OCI-LY1 (cell line): ENCODE measurements around the gene PLEKHG4B.

ENCODE experiments used
- EZH2 ChIP-seq: fragments of 200-600 bp; sonication (generic), shearing (Covaris generic); IDR thresholded peaks from 2 replicates; pipeline ENCODE4 v1.8.0; 2017; ENCODE audit warnings: borderline replicate concordance, mixed run types, mild to moderate bottlenecking, antibody characterized with exemption, low read length, moderate library complexity, mixed read lengths
- TF ChIP-seq, protein P1 (sequence below): fragments of 200-600 bp; sonication (generic), shearing (Covaris generic); IDR thresholded peaks from 2 replicates; pipeline ENCODE4 v1.5.1; 2017; ENCODE audit warnings: mild to moderate bottlenecking, antibody characterized with exemption, low read length, moderate library complexity, mixed read lengths

DNA sequence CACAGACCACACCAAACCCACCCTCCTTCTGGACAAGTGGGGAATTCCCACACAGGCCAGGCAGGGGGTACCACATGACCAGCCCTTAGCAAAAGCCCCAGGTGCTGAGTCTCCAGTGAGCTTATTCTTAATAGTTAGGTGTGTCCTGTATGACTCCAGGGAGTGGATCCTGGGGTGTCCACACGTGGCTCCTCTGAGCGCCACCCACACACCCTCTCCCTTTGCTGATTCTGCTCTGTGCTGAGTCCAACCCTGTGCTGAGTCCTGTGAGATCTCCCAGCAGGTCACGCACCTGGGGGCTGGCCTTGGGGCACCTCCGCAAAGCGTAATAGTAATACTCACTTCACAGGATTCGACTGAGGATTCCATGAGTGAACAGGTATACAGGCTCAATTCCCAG, 112.0 kb downstream of the PLEKHG4B start:
- TF ChIP-seq, protein P1, sequence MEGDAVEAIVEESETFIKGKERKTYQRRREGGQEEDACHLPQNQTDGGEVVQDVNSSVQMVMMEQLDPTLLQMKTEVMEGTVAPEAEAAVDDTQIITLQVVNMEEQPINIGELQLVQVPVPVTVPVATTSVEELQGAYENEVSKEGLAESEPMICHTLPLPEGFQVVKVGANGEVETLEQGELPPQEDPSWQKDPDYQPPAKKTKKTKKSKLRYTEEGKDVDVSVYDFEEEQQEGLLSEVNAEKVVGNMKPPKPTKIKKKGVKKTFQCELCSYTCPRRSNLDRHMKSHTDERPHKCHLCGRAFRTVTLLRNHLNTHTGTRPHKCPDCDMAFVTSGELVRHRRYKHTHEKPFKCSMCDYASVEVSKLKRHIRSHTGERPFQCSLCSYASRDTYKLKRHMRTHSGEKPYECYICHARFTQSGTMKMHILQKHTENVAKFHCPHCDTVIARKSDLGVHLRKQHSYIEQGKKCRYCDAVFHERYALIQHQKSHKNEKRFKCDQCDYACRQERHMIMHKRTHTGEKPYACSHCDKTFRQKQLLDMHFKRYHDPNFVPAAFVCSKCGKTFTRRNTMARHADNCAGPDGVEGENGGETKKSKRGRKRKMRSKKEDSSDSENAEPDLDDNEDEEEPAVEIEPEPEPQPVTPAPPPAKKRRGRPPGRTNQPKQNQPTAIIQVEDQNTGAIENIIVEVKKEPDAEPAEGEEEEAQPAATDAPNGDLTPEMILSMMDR: no peak
- TF ChIP-seq EZH2: no peak
